Fibroblast of villous mesenchyme (primary cell): ENCODE measurements around the gene BPIFB2. TPM values are rescaled to one million over a fixed set of nuclear protein-coding genes. Genes with fewer than 3 reads are reported as not detected.

Source experiments
- DNase-seq: peaks from one replicate; pipeline ENCODE4 v3.0.0-alpha.2; 2010; ENCODE audit warnings: low read depth
- H3K4me3 ChIP-seq: 2 replicates; pipeline ENCODE4 v1.5.1; 2011; ENCODE audit warnings: low read depth, mild to moderate bottlenecking, low read length
- total RNA-seq: library from RNA; depleted of rRNA; stranded (reverse); fragments of >200 nt; gene quantifications from 2 replicates; pipeline ENCODE4 v1.2.3, GENCODE V29; 2012
- TF ChIP-seq, protein P1 (sequence below): IDR thresholded peaks from 2 replicates; pipeline ENCODE4 v1.5.1; 2012; ENCODE audit warnings: low read depth, mild to moderate bottlenecking, low read length; ENCODE audit not compliant: insufficient read depth

BPIFB2 gene
- total RNA-seq, 1 donor, result not detected

DNA sequence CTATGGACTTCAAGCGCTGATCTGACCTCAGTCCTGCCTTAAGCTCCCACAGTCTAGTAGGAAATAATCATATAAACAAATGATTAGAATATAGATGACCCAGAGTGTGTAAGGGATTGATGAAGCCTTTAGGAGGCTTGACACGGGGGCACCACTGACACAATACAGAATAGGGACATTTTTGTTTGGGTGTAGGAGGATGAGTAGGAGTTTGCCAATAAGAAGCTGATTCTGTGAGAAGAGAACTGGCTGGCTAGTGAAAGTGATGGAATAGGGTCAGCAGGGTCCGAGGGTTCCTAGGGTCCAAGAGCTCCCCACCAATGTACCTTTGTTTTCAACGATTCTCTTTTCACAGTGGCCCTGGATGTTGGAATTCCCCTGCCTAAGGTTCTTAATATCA, 64.9 kb downstream of the BPIFB2 start:
- no peak overlapping the region for H3K4me3 ChIP-seq
- DNase-seq, result no peak
- TF ChIP-seq, protein P1, sequence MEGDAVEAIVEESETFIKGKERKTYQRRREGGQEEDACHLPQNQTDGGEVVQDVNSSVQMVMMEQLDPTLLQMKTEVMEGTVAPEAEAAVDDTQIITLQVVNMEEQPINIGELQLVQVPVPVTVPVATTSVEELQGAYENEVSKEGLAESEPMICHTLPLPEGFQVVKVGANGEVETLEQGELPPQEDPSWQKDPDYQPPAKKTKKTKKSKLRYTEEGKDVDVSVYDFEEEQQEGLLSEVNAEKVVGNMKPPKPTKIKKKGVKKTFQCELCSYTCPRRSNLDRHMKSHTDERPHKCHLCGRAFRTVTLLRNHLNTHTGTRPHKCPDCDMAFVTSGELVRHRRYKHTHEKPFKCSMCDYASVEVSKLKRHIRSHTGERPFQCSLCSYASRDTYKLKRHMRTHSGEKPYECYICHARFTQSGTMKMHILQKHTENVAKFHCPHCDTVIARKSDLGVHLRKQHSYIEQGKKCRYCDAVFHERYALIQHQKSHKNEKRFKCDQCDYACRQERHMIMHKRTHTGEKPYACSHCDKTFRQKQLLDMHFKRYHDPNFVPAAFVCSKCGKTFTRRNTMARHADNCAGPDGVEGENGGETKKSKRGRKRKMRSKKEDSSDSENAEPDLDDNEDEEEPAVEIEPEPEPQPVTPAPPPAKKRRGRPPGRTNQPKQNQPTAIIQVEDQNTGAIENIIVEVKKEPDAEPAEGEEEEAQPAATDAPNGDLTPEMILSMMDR, result no peak

DNA sequence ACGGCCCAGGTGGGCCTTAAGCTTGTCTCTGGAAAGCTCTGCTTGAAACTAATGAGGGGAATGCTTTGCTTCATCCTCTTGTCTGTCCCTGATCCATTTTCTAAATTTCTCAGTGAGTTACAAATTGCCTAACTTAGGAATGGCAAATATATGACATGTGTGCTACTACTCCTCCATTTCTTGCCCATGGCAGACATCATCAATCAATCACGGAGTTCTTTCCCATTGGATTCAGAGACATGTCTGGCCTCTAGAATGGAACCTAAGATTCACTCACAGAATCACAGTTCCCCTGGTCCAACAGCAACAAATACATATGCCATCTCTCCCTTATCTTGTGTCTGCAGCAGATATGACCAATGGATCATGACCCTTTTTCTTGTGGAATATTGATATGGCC, 65.3 kb downstream of the BPIFB2 start:
- TF ChIP-seq, protein P1, result no peak
- DNase-seq, result no peak
- no peak overlapping the region for H3K4me3 ChIP-seq

Other genes with a start within 250 kb of the BPIFB2 start
- 3.2 and 3.5 TPM in 2 replicates for gene DNMT3B, start 245.3 kb upstream of the BPIFB2 start, total RNA-seq
- gene MAPRE1, start 187.8 kb upstream of the BPIFB2 start, total RNA-seq, result 94.1 and 133 TPM in 2 replicates
- gene EFCAB8, start 148.8 kb upstream of the BPIFB2 start, total RNA-seq, result 0.32 and 1.3 TPM in 2 replicates
- gene SUN5, start 3.3 kb upstream of the BPIFB2 start, total RNA-seq, result not detected in 2 replicates
- gene BPIFB6, start 23.9 kb downstream of the BPIFB2 start, total RNA-seq, result not detected in 2 replicates
- not detected in 2 replicates for gene BPIFB3, start 46.2 kb downstream of the BPIFB2 start, total RNA-seq
- gene BPIFB4, start 71.9 kb downstream of the BPIFB2 start, total RNA-seq, result not detected in 2 replicates
- gene BPIFA2, start 160.5 kb downstream of the BPIFB2 start, total RNA-seq, result not detected in 2 replicates
- gene BPIFA3, start 209.6 kb downstream of the BPIFB2 start, total RNA-seq, result not detected in 2 replicates
- gene BPIFA1, start 228.3 kb downstream of the BPIFB2 start, total RNA-seq, result not detected in 2 replicates